ENCODE measurements around the gene ANKRD24. TPM values are rescaled to one million over a fixed set of nuclear protein-coding genes. Genes with fewer than 3 reads are reported as not detected.
A peak's percentile ranks its signal among the peaks of the same experiment; 100 is the strongest.

The ANKRD24 gene
- total and polyA plus RNA-seq, 2 experiments from 2014 or later: 6.2 to 7.4 TPM

GRCh38 chr19:4164262-4164661, 18.2 kb upstream of the ANKRD24 start:
- no peaks in the 10 kb centered on the region for H3K4me1 ChIP-seq (ENCODE audit: low read depth)
- DNase-seq (ENCODE audit: low read depth in 1 of 2, low spot score in 1 of 2): no peak
- H3K36me3 ChIP-seq: no peaks in the 10 kb centered on the region
- TF ChIP-seq CTCF (IDR thresholded peaks at IDR 0.05; ENCODE audit: low read depth, low read length): no peak
- peaks cover 19% of the 10 kb centered on the region for H3K27me3 ChIP-seq
- no peak overlapping the region for H3K4me3 ChIP-seq
- H3K9me3 ChIP-seq (ENCODE audit: low read depth): no peaks in the 10 kb centered on the region
- H3K27ac ChIP-seq: no peak overlapping the region

- Histone ChIP-seq H3K27me3 (peaks cover 26% of the 10 kb centered on the region), H3K4me3 (no peak overlapping the region), H3K36me3 (no peaks in the 10 kb centered on the region), H3K9me3 (ENCODE audit: low read depth) (no peaks in the 10 kb centered on the region), H3K27ac (no peak overlapping the region), H3K4me1 (ENCODE audit: low read depth) (no peaks in the 10 kb centered on the region)
- DNase-seq (ENCODE audit: low read depth in 1 of 2, low spot score in 1 of 2): no peak
- TF ChIP-seq CTCF (IDR thresholded peaks at IDR 0.05; ENCODE audit: low read depth, low read length): no peak
Measured at GRCh38 chr19:4171676-4172075, 10.8 kb upstream of the ANKRD24 start.

GRCh38 chr19:4172861-4173473, 9.5 kb upstream of the ANKRD24 start:
- H3K9me3 ChIP-seq (ENCODE audit: low read depth): no peaks in the 10 kb centered on the region
- DNase-seq (ENCODE audit: low read depth in 1 of 2, low spot score in 1 of 2): peak; percentile 52 to 89
- no peak for TF ChIP-seq CTCF (IDR thresholded peaks at IDR 0.05; ENCODE audit: low read depth, low read length)
- H3K36me3 ChIP-seq: no peaks in the 10 kb centered on the region
- peaks cover 26% of the 10 kb centered on the region for H3K27me3 ChIP-seq
- H3K4me1 ChIP-seq (ENCODE audit: low read depth): no peaks in the 10 kb centered on the region
- H3K27ac ChIP-seq: no peak overlapping the region
- no peak overlapping the region for H3K4me3 ChIP-seq

- H3K4me3 ChIP-seq: no peak overlapping the region
- H3K4me1 ChIP-seq (ENCODE audit: low read depth): no peaks in the 10 kb centered on the region
- peaks cover 23% of the 10 kb centered on the region for H3K27me3 ChIP-seq
- H3K36me3 ChIP-seq: no peaks in the 10 kb centered on the region
- no peak overlapping the region for H3K27ac ChIP-seq
- DNase-seq (ENCODE audit: low read depth in 1 of 2, low spot score in 1 of 2): no peak
- H3K9me3 ChIP-seq (ENCODE audit: low read depth): no peaks in the 10 kb centered on the region
- no peak for TF ChIP-seq CTCF (IDR thresholded peaks at IDR 0.05; ENCODE audit: low read depth, low read length)
Measured at GRCh38 chr19:4173479-4174212, 8.8 kb upstream of the ANKRD24 start.

GRCh38 chr19:4174213-4174894, 8.1 kb upstream of the ANKRD24 start:
- H3K4me1 ChIP-seq (ENCODE audit: low read depth): no peaks in the 10 kb centered on the region
- no peak for TF ChIP-seq CTCF (IDR thresholded peaks at IDR 0.05; ENCODE audit: low read depth, low read length)
- peaks cover 18% of the 10 kb centered on the region for H3K27me3 ChIP-seq
- H3K36me3 ChIP-seq: no peaks in the 10 kb centered on the region
- H3K4me3 ChIP-seq: no peak overlapping the region
- H3K9me3 ChIP-seq (ENCODE audit: low read depth): no peaks in the 10 kb centered on the region
- no peak overlapping the region for H3K27ac ChIP-seq
- no peak for DNase-seq (ENCODE audit: low read depth in 1 of 2, low spot score in 1 of 2)

All from cardiac muscle cell (in vitro differentiated cells and primary cell).